ENCODE data around the gene STAT3.

Gene STAT3

GRCh38 chr17:42345396-42346073, 42.7 kb downstream of the STAT3 start:
- DNase-seq (ENCODE audit: low read depth): peak; percentile 54
- TF ChIP-seq MAX (IDR thresholded peaks at IDR 0.05; ENCODE audit: low read depth, low read length) (no peak), POLR2A (IDR thresholded peaks at IDR 0.05; ENCODE audit: extremely low read depth, insufficient read length) (no peak), CTCF (IDR thresholded peaks at IDR 0.05; ENCODE audit: low read depth, low read length) (no peak), MYC (IDR thresholded peaks at IDR 0.05; ENCODE audit: low read depth, low read length) (no peak)
- no peak overlapping the region for H3K4me3 ChIP-seq (ENCODE audit: low read depth, low read length)

- peak; percentile 75 for TF ChIP-seq MAX (IDR thresholded peaks at IDR 0.05; ENCODE audit: low read depth, low read length)
- TF ChIP-seq CTCF (IDR thresholded peaks at IDR 0.05; ENCODE audit: low read depth, low read length): no peak
- peak; percentile 79 for TF ChIP-seq MYC (IDR thresholded peaks at IDR 0.05; ENCODE audit: low read depth, low read length)
- H3K4me3 ChIP-seq (ENCODE audit: low read depth, low read length): no peak overlapping the region
- DNase-seq (ENCODE audit: low read depth): peak; percentile 89
These were observed 45.8 kb downstream of the STAT3 start for GRCh38 chr17:42342242-42343008.

GRCh38 chr17:42341568-42341967, 46.7 kb downstream of the STAT3 start:
- H3K4me3 ChIP-seq (ENCODE audit: low read depth, low read length): no peak overlapping the region
- no peak for TF ChIP-seq MYC (IDR thresholded peaks at IDR 0.05; ENCODE audit: low read depth, low read length)
- no peak for TF ChIP-seq MAX (IDR thresholded peaks at IDR 0.05; ENCODE audit: low read depth, low read length)
- no peak for TF ChIP-seq POLR2A (IDR thresholded peaks at IDR 0.05; ENCODE audit: extremely low read depth, insufficient read length)
- no peak for TF ChIP-seq CTCF (IDR thresholded peaks at IDR 0.05; ENCODE audit: low read depth, low read length)
- DNase-seq (ENCODE audit: low read depth): no peak

- H3K4me3 ChIP-seq (ENCODE audit: low read depth, low read length): no peak overlapping the region
- TF ChIP-seq MYC (IDR thresholded peaks at IDR 0.05; ENCODE audit: low read depth, low read length) (no peak), POLR2A (IDR thresholded peaks at IDR 0.05; ENCODE audit: extremely low read depth, insufficient read length) (no peak), MAX (IDR thresholded peaks at IDR 0.05; ENCODE audit: low read depth, low read length) (no peak), CTCF (IDR thresholded peaks at IDR 0.05; ENCODE audit: low read depth, low read length) (no peak)
- DNase-seq (ENCODE audit: low read depth): no peak
These were observed 47.5 kb downstream of the STAT3 start for GRCh38 chr17:42340691-42341127.

GRCh38 chr17:42339221-42339620, 49.0 kb downstream of the STAT3 start:
- no peak overlapping the region for H3K4me3 ChIP-seq (ENCODE audit: low read depth, low read length)
- TF ChIP-seq POLR2A (IDR thresholded peaks at IDR 0.05; ENCODE audit: extremely low read depth, insufficient read length): no peak
- TF ChIP-seq CTCF (IDR thresholded peaks at IDR 0.05; ENCODE audit: low read depth, low read length): no peak
- TF ChIP-seq MAX (IDR thresholded peaks at IDR 0.05; ENCODE audit: low read depth, low read length): no peak
- TF ChIP-seq MYC (IDR thresholded peaks at IDR 0.05; ENCODE audit: low read depth, low read length): no peak
- DNase-seq (ENCODE audit: low read depth): no peak
